Ecto neural progenitor cell (in vitro differentiated cells): Measurements from ENCODE around the gene IMMP1L.

Experiments used
- DNase-seq: peaks from one replicate; pipeline ENCODE4 v3.0.0-alpha.2; 2018; ENCODE audit warnings: low spot score

Gene IMMP1L

DNA sequence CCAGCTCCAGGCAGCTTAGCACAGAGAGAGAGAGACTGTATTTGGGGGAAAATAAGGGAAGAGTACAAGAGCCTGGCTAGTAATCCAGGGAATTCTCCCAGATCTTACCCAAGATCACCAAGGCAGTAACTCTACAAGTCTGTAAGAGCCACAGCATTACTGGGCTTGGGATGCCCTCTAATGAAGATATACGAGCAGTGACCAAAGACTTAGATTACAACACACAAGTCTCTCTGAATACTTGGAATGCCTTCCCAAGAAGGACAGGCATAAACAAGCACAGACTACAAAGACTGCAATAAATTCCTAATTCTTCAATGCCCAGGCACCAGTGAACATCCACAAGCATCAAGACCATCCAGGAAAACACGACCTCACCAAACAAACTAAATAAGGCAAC is 122.0 kb downstream of the IMMP1L start:
- DNase-seq: no peak

DNA sequence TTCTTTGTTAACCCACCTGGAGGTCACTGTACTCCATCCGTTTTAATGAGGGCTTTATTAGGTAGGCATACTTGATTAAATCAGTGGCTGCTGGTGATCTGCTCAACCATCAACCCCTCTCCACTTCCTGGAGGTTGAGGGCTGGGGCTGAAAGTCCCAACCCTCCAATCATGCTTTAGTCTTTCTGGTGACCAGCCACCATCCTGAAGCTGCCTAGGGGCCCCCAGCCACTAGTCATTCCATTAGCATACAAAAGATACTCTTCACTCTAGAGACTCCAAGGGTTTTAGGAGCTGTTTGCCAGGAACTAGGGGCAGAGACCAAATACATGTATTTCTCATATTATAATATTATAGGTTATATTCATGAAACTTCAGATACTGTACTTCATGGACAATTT is 126.3 kb downstream of the IMMP1L start:
- no peak for DNase-seq
